WTC11 (cell line): Measurements from ENCODE around the gene ZNF600.
"Not testable (repeated sequence)": the region's sequence is repeated elsewhere in the genome, so short reads cannot be mapped to it uniquely, and the experiment has no call there.

ENCODE experiments used
- IRF2 ChIP-seq: sonication (generic); formaldehyde crosslinking; IDR thresholded peaks from 2 replicates; pipeline ENCODE4 v1.8.0; 2022; ENCODE audit warnings: low read depth, missing genetic modification reagents, borderline replicate concordance
- SP1 ChIP-seq: sonication (generic); formaldehyde crosslinking; conservative IDR thresholded peaks from 2 replicates; pipeline ENCODE4 v1.8.1; 2022; ENCODE audit warnings: missing genetic modification reagents
- ZNF416 ChIP-seq: fragments of 250-450 bp; sonication (Bioruptor Pico); IDR thresholded peaks from 2 replicates; pipeline ENCODE4 v1.9.0; 2021; ENCODE audit warnings: mild to moderate bottlenecking, inconsistent platforms

- TF ChIP-seq SP1, IRF2, ZNF416 (CRISPR knock-in tag): not testable (repeated sequence)
Observed at GRCh38 chr19:52715330-52715729, 71.3 kb downstream of the ZNF600 start.
